GM12864 (cell line): ENCODE results near the gene SLC35C1.

ENCODE experiments used
- DNase-seq: peaks from one replicate; pipeline ENCODE4 v3.0.0-alpha.2; 2011; ENCODE audit warnings: low read depth
- H3K4me3 ChIP-seq: 2 replicates; pipeline ENCODE4 v1.5.1; 2011; ENCODE audit warnings: mild to moderate bottlenecking, low read depth, low read length, control low read depth
- TF ChIP-seq, protein P1 (sequence below): IDR thresholded peaks from 2 replicates; pipeline ENCODE4 v1.5.1; 2011; ENCODE audit warnings: low read depth, mild to moderate bottlenecking, moderate library complexity, low read length, control low read depth, inconsistent platforms; ENCODE audit errors: missing control alignments

The SLC35C1 gene

DNA sequence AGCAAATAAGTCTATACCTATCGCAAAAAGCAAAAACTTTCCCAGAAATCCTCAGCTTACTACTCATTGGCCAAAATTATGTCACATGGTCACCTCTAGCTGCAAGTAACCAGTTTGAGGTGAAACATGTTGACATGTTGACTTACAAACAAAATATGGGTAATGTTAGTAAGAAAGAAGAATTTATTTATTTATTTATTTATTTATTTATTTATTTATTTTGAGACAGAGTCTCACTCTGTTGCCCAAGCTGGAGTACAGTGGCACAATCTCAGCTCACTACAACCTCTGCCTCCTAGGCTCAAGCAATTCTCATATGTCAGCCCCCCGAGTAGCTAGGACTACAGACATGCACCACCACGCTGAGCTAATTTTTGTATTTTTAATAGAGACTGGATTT is 5.4 kb upstream of the SLC35C1 start:
- no peak overlapping the region for H3K4me3 ChIP-seq
- TF ChIP-seq, protein P1, sequence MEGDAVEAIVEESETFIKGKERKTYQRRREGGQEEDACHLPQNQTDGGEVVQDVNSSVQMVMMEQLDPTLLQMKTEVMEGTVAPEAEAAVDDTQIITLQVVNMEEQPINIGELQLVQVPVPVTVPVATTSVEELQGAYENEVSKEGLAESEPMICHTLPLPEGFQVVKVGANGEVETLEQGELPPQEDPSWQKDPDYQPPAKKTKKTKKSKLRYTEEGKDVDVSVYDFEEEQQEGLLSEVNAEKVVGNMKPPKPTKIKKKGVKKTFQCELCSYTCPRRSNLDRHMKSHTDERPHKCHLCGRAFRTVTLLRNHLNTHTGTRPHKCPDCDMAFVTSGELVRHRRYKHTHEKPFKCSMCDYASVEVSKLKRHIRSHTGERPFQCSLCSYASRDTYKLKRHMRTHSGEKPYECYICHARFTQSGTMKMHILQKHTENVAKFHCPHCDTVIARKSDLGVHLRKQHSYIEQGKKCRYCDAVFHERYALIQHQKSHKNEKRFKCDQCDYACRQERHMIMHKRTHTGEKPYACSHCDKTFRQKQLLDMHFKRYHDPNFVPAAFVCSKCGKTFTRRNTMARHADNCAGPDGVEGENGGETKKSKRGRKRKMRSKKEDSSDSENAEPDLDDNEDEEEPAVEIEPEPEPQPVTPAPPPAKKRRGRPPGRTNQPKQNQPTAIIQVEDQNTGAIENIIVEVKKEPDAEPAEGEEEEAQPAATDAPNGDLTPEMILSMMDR: no peak
- DNase-seq: no peak

DNA sequence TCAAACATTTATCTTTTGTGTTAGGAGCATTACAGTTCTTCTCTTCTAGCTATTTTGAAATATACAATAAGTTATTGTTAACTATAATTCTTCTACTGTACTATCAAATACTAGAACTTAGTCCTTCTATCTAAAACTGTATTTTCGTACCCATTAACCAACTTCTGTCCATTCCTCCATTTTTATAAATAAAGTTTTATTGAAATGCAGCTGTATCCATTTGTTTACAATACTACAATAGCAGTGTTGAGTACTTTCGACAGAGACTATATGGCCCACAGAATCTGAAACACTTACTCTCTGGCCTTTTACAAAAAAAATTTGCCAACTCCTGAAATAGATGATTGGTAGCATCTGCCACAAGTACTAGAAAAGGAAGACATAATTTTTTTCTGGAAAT is 4.7 kb upstream of the SLC35C1 start:
- TF ChIP-seq, protein P1: no peak
- H3K4me3 ChIP-seq: no peak overlapping the region
- DNase-seq: no peak

DNA sequence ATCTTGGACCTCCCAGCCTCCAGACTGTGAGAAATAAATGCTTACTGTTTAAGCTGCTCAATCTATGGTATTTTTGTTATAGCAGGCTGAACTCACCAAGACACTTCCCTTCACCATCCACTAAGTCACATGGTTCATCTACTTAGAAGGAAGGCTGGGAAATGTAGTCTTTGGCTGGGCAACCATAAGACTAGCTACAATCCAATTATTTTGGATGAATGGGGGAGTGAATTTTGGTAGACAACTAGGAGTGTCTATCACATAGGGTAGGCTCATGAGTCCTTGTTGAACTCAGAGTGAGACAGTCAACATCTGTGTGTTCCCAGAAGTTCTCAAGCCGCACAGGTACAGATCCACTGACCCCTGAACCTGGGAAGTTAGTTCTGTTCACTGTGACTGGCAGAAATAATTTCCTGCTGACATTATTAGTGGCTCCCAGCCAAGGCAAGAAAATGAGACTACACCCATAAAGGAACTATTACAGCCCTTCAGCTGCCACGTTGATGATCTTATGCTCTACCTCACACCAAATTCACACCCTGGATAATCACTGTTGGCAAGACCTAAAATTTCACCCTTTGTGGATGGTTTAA is 3.1 kb upstream of the SLC35C1 start:
- H3K4me3 ChIP-seq: no peak overlapping the region
- TF ChIP-seq, protein P1: no peak
- DNase-seq: no peak

- H3K4me3 ChIP-seq: no peak overlapping the region
- TF ChIP-seq, protein P1: no peak
- DNase-seq: no peak
Observed at GRCh38 chr11:45802531-45803317, 2.2 kb upstream of the SLC35C1 start.

DNA sequence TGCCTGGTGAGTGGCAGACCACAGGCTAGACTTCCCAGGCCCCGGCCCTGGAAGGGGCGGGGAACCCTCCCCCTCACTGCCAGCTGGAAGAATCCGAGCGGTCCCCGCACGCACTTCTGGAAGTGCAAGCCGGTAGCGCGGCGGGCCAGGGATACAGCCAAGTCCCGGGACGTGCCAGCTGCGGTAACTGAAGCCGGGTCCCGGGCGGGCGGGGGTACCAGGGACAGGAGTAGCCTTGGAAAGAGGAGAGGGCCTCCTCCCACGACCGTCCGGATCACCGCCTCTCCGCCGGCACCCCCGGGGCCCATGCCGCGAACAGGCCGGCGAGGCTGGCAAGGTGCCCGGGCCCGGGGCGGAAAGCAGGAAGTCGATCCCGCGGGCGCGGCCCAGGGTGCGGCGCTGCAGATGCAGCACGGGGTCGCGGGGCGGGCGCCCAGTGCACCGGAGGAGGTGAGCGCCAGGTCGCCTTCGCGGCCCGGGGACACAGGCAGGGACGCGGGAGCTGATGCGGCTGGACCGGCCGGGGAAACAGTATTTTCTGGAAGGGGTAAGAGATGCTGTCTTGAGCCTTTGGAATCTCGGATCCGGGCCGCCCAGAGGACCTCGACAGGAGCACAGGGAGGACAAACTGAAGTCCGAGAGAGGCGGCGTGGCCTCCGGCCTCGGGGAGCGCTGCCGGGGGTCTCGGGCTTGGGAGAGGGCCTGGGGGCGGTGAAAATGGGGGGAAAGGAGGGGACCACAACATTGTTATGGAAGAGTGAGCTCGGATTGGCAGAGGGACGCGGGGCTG is 783 bp upstream of the SLC35C1 start:
- peak overlapping the region; percentile 62 for H3K4me3 ChIP-seq
- TF ChIP-seq, protein P1: no peak
- DNase-seq: no peak

DNA sequence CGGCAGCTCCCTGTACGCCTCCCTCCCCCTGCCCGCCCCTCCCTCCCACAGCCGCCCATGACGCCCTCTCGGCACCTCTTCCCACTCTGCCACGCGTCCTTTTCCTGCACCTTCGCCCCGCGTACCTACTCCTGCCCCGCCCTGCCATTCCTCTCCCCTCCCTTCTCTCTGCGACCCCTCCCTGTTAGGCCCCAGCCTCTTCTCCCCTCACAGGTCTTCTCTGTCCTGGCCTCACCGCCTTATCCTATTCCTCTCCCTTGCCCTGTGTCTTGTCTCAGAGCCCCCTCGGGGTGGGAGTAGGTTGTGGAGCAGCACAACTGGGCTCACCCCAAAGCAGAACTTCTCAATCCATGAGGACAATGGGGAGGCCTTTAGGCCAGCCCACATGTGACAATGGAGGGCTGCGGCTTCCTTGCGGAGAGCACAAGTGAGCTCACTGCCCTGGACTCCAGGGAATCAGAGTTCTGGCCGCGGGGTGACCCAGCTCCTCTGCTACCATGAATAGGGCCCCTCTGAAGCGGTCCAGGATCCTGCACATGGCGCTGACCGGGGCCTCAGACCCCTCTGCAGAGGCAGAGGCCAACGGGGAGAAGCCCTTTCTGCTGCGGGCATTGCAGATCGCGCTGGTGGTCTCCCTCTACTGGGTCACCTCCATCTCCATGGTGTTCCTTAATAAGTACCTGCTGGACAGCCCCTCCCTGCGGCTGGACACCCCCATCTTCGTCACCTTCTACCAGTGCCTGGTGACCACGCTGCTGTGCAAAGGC is 539 bp downstream of the SLC35C1 start:
- H3K4me3 ChIP-seq: peak overlapping the region; percentile 62
- TF ChIP-seq, protein P1: no peak
- no peak for DNase-seq
